Measurements from ENCODE around the gene STRA6.

Gene STRA6

DNA sequence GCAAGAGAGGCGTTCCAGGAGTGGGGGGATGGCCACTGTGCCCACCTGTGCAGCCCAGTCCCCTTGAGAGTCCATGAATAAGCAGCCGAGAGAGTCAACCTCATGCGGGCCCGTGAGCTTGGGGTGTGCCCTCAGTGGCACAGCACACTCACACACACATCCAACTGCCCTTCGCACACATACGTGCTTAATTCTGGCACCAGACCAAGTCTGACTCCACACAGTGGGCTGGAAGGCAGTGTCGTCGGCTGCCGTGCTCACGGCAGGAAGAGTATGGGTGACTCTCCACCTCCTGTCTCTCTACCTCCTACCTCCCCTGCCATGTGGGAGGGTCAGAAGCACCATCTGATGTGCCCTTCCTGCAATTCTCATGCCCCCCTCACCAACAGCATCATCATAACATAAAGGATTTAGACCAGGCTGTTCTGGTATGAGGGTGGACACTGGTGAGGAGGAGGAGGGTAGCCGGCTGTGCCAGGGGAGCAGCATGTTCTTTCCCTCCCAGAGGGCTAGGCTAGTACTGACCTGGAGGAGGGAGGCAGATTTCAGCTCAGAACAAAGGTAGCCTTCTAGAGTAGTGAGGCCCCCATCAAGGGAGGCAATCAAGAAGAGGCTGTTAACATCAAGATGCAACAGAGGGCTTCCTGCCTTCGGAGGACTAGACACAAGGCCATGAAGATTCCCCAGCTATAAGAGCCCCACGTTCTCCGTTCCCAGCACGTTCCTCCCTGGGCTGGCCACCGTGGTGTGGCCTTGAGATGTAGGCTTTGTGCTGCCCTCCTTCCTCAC lies 5.3 kb upstream of the STRA6 start:
- DNase-seq (ENCODE audit: low spot score) = no peak

DNA sequence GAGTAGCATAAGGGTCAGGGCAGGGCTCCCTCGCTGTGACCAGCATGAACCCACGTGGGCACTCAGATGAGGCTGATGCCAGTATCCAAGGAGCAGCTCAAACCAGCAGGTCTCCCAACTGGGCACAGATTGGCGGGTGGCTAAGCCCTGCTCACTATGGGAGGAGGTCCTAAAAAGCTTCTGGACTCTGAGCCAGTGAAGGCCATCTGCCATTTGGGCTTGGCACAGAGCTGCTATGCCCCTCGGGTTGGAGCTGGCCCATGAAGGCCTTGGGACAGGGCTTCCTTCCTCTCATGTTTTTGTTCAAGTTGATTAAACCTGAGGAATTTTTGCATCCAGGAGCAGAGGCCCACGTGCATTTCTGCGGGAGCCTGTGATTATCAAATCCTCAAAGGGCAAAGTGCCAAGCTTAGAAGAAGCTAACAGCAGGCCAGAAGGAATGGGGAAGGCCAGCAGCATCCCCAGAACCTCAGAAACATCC lies 4.3 kb upstream of the STRA6 start:
- DNase-seq (ENCODE audit: low spot score) = no peak

DNA sequence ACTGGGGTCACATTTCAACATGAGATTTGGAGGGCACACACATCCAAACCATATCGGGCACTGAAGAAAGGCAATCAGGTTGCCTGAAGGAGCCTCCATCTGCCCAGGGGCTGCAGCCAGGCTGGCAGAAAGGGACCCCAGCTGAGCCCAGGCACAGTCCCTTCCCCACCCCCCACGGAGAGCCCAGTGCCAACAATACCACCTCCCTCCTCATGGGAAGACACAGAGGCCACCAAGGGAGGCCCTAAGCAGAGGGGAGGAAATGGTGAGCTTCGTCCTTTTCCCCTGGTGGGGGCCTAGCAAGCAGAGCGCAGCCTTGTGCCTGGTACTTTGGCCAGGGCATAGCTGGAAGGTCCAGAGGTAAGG lies 3.0 kb upstream of the STRA6 start:
- DNase-seq (ENCODE audit: low spot score) = no peak

DNA sequence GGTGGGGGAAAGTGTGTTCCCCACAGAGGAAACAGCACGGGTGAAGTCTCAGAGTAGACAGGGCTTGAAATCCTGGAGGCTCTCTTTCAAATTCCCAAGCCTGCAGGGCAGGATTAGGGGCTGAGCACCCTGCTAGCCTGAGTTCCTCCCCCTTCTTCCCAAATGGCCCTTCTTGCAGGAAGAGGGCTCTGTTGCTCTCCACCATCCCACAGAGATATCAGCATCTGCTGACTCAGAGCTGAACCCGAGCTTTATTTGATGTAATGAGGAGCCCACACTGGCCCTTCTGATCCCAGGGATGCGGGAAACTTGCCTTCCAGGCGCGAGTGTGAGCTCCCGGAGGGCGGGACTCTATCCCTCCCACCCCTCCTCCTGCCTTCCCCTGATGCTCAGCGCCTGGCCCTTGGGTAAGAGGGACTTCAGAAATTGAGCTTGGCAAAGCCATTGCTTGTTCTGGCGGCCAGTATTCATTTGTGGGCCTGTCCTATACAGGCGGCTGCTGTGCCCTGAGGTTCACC lies 1.4 kb upstream of the STRA6 start:
- no peak for DNase-seq (ENCODE audit: low spot score)

DNA sequence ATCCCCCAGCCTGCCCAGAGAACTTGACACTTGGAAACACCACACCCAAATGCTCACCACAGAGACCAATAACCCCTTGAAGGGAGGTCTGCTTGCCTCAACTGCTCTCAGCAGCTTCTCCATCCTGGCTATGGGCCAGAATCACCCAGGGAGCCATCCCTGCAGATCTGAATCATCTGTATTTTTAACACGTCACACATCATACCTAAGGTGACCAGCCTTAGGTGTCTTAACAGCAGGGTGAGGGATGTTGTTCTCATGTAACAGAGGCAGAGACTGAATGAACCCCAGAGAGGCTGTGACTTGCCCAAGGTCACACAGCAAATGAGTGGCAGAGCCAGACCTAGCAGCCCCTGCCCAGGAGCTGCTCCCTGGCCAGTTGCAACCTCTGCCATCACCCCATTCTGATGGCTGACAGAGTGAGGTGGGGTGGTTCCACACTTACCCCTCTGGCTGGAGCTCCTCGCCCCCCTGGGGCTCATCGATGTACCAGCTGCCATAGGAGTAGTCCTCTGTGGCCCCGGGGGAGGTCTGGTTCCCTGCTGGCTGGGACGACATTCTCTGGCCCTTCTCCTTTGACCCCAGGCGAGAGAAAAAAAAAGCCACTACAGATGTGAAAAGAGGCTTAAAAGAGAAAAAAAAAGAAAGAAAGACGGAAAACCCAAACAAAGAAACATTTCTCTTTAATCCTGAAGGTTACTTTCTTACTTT lies 722 bp downstream of the STRA6 start:
- no peak for DNase-seq (ENCODE audit: low spot score)

DNA sequence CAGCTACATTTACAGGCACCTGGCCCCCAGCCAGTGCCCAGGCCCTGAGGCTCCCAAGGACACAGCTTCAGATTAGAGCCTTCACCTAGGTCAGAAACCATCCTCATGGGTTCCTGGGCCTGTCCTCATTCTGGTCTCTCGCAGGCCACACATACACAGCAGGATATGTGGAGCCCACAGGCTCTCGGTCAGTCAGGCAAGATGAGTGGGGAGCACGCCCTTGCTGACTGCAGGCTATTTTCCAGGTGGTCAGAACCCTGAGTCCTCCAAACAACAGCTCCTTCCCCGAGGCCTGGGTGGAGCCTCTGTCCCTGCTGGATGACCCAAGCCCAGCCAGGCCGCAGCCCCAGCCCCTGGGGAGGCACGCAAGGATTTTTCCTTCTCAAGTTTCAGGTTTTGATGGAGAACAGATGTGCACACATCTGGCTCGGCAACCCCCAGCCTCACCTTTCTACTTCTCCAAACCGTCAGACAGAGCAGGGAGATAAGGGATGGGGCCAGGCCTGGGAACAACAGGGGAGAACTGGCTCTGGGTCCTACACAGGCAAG lies 1.6 kb downstream of the STRA6 start:
- DNase-seq (ENCODE audit: low spot score) = no peak

DNA sequence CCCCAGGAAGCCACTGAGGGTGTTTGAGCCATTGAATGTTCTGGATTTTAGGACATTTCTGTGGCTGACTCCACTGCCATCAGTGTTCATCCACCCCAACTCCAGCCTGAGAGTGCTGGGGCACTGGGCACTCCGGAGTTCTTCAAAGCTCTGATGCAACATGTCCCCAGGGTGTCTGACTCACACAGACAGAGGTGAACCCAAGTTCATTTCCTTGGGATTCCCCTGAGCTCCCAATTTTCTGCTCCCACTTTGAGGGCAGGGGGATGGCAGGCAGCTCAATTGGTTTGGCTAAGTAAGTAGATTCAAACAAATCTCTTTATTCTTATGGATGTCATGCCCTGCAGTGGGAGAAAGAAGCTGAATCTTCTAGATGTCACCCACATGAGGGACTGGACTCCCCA lies 2.2 kb downstream of the STRA6 start:
- DNase-seq (ENCODE audit: low spot score) = no peak

DNA sequence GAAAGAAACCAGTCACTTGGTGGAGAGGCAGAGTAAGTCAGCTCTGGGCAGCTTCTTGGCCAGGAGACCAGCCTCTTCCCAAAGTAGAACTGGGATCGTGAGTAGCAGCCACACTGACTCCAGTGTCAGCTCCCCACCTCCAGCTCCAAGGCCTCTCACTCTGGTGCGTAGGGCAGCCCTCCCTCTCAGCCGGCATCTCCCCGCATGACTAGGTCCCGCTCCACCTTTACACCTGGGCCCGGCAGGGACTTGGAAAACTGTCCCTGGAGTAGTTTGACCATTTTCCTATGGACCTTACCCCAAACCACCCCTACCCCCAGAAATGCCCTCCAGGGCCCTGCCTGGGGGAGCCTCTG lies 3.3 kb downstream of the STRA6 start:
- no peak for DNase-seq (ENCODE audit: low spot score)

DNA sequence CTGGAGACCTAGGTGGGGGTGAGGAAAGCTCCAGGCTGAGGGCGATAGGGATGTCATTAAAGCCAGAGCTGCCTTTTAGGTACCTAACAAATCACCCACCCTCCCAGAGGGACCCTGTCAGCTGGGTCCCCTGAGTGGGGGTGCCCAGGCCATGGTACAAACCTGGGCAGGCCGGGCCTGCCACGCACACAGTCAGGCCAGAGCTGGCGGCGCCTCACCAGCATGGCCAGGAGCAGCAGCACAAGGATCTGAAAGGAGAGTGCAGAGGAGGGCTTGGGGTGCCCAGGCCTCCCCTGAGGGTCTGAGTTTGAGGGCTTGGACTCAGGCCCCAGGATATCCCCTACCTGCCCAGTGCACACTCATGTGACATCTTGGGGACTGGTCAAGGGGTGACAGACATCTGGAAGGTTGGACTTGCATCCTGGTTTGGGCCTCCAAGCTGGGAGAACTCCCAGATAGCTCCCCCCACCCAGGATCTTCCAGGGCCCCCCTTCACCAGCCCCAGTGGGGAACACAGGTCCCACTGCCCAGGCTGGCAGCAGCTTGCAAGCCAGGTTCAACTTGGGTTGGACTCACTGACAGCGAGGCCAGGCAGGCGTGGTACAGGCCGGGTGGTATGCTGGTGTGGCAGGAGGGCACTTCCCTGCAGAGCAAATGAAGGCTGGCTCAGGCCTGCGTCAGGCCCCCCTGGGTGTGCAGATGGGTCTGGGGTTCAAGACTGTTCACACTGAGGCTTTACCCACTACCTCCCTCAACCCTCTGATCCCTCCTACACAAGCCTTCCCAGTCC lies 5.2 kb downstream of the STRA6 start:
- no peak for DNase-seq (ENCODE audit: low spot score)

DNA sequence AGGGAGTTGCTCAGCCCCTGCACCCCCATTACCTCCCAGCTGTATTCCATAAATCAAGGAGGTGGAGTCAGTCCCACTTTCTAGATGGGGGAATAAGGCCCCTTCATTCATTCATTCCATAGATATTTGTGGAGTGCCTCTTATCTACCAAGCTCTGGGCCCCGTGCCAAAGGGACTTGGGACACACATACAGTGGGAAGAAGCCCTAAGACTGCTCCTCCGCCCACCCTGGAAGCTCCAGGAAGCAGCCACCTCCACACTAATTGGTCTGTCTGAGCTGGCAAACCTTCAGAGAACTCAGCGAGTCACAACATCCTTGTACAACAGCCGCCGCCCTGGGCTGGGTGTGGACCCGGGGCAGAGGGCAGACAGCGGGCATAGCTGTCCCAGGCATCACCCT lies 6.4 kb downstream of the STRA6 start:
- DNase-seq (ENCODE audit: low spot score) = no peak

DNA sequence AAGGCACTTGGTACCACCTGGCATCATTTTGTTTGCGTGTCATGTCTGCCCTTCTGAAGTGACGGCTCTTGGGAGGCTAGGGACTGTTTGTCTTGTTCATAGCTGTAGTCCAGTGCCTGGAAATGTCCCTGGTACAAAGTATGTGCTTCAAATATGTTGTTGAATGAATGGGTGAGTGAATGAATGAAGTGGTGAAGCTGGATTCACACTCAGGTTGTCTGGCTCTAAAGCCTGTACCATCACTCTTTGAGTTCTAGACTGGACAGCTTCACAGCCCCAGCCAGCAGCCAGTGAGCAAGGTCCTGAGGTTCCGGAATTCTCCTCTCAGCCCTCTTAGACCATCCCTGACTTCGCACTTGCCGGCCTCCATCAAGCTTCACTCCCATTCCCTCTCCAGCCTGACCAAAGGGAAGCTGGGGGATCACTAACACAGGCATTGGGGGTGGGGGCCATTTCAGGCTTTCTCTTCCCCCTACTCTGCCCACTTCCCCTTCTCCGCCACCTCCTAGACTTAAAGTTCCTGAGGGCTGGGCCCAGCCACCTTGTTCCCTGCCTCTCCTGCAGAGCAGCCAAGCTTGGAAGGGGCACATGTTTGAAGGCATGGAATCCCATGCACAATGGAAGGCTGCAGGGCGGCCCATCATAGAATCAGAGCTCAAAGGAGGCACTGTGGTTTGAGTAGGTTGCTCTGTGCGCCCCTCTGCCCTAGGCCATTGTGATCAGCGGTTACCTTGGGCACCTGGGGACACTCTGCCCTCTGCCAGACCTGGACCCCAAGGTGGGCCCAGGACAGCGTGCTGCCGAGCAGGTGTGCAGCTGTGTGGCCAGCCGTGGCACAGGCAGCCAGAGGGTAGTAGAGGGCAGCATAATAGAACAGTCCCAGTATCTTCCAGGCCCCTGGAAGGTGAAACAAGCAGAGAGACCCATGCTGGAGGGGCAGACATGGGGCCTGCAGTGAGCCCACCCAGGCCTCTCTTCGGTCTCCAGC lies 7.7 kb downstream of the STRA6 start:
- no peak for DNase-seq (ENCODE audit: low spot score)

DNA sequence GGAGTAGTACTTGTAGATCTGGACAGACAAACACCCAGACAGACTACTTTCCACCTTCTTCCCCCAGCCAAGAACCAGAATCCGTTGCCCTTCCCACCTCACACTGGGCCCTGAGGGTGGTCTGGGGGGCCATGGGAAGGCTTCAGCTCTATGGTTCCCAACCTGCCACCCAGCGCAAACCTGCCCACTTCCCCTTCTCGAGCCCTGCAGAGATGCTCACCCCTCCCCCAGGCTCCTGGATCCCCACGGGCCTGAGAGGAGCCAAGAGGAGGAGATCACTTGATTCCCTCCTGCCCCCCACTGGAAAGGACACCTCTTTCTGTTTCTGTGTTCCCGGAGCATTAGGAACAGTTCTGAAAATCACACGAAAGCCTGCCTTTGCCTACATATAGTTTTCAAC lies 8.7 kb downstream of the STRA6 start:
- DNase-seq (ENCODE audit: low spot score) = no peak

DNA sequence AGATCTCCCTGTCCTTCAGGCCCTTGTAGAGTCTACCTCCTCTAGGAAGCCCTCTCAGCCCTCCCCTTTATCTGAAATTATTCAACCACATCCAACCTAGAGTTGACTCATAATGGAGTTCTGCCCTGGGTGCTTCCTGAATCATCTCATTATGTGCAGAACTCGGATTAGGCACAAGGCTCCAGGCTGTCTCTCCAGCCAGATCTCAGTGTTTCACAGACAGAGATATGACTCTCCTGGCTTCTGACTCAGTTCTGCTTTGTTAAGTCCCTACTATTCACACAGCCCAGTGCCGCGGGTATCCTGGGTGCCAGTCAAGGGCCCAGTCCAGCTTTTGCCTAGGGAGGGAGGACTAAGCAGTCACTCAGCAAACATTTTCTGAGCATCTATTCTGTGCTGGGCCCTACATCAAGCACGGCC lies 9.3 kb downstream of the STRA6 start:
- no peak for DNase-seq (ENCODE audit: low spot score)

DNA sequence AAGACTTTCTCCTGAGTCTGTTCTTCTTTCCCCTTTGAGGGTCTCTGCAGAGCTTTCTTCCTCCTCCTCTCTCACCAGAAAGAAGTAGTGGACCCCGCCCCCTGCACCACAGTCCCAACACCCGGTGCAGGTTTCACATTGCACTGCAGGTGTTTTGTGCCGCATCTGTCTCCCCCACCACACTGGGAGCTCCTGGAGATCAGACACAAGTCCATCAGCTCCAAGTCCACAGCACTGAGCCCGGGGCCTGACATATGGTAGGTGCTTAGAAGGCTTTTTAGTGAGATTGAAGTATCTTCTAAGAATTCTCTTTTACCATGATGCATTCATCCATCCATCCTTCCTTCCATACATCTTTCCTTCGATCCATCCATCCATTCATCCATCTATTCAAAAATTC lies 9.8 kb downstream of the STRA6 start:
- no peak for DNase-seq (ENCODE audit: low spot score)

DNA sequence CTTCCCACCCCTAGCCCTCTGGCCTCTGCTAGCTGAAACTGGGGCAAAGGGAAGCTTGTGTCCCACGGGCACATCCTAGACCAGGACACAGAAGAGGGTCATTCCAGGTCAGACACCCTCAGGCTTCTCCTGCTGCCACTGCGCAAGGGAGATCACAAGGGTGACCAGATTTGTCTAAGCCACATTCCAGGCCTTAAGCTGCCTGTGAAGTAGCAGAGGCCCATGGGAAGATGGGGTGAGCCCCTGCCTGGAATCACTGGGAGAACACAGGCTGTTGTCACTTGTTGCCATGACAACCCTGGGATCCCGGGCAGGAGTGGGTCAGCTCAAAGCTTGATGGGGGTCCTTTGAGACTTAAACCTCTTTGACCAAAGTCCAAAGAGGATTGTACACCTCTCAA lies 10.8 kb downstream of the STRA6 start:
- no peak for DNase-seq (ENCODE audit: low spot score)

DNA sequence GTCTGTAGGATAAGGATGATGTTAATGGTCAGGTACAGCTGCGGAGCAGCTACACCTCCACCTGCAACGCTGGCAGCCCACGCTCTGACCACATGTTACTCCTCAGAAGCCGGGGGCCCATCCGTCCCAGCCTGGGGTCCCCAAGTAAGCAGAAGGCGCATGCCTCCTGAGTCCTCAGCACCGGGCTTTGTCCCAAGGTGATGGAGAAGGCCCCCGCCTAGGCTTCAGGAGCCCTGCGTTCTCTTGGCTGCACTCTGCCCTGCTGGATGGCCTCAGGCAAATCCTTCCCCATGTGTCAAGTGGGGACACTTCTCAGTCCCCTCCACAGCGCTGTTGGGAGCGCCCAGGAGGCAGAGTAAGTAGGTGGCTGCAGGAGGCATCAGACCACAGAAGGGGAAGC lies 14.4 kb downstream of the STRA6 start:
- DNase-seq (ENCODE audit: low spot score) = no peak

DNA sequence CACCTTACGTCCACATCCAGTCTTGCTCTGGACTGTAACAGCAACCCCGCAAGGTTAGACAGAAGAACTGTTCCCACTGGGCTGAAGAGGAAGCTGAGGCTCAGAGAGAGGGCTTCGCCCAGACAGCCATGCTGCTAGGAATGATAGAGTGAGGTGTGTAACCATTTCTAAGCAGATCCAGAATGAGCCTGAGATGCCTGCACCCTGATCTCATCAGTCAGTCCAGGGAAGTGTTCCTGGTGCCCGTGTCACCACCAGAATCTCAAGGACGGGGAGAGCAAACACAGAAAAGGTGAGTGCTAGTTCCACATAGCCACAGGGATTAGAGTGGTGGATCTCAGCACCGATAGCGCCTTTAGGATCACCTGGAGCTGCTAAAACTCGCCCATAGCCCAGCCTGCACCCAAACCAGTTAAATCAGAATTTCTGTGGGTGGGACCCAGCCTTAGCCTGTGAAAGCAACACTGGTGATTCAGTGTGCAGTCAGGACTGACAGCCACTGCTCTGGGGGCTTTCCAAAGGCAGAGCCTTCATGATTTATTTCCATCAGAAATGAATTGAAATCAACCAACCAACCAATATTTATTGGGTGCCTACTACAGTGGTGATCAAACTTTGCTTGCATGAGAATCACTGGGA lies 16.8 kb downstream of the STRA6 start:
- DNase-seq (ENCODE audit: low spot score) = no peak

DNA sequence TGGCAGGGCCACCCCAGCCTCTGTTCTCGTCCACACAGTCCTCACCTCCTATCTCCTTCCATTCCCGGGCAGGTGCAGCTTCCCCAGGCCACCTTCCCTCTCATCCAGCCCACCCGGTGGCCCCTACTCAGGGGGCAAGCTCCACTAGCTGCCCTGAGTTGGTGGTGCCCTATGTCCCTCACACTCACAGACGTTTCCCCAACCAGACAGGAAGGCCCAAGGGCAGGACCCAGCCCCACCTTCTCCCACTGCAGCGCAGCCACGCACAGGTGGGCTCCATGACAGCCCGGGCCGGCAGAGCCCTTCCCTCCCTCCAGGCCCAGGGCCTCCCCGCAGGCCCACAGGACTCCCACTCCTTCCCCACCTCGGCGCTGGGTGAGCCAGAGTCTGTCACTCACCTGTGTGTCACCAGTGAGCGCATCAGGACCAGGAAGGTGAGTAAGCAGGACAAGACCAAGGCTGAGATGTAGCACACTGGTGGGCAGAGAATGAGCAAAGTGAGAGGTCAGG lies 17.9 kb downstream of the STRA6 start:
- DNase-seq (ENCODE audit: low spot score) = no peak

DNA sequence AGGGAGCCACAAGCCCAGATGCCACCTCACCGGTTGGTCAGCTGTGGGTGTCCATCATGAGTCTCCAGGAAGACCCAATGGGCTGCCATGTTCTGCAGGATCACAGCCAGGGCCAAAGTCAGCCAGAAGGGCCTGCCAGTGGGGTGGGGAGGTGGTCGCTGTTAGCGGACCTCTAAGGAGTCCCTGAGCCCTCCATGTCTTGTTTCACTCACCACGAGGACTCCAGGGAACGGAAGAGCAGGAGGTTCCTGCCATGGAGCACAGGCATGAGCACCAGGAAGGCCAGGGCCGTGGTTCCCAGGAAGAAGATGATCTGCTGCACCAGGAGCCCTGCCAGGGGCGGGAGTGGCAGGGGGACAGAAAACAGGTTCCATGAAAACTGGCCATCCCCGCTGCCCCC lies 20.5 kb downstream of the STRA6 start:
- no peak for DNase-seq (ENCODE audit: low spot score)

DNA sequence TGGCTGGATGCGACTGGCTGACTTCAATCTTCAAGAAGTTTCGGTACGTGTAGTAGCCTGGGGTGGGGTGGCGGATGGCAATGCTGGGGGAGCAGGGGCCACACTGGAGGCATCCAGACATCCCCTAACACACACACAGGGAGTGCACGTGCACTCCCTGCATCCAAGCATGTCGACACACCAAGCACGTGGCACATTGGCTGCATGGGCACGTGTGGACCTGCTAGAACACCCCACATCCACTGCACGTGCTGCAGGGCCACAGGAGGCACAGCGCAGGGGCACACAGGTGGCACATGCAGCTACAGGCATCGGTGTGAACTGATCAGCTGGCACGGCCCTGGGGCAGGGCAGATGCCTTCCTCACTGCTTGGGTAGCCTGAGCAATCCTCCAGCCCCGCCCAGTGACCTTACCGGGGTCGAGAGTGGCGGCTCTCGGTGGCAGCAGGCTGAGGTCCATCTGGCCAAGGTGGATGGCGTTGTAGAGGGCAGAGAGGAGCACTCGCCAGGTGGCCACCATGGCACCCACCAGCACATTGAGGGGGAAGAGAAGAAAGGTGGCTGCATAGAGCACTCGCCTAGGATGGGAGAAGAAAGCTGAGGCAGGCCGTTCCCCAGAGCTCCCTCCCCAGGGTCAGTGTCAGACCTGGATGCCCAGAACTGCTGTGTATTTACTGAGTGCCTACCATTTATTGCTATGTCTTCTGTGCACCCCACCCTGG lies 21.5 kb downstream of the STRA6 start:
- DNase-seq (ENCODE audit: low spot score) = no peak
